T-helper 1 cell treated with Interleukin-12 subunit alpha and Interleukin-12 subunit beta and Interleukin-4 antibody, amounts not matched to agents 30 ng/mL and 1 ng/mL, for 36 hours (primary cell): ENCODE data around the gene ALPK3. TPM values are rescaled to one million over a fixed set of nuclear protein-coding genes. Genes with fewer than 3 reads are reported as not detected.

ENCODE experiments used
- intact Hi-C: fragments of 100-400 bp; cut with micrococcal nuclease; formaldehyde crosslinking; loops from one replicate; pipeline ENCODE4 v1.15.1; 2024
- total RNA-seq: library from RNA; stranded (reverse); gene quantifications from 2 replicates; pipeline ENCODE4 v1.2.3, GENCODE V29; 2022

ALPK3 gene
- total RNA-seq, 1 donor from 2014 or later = 0.29 TPM

- intact Hi-C loops = no loop called here
Measured at GRCh38 chr15:84822653-84823281, 5.6 kb downstream of the ALPK3 start.

GRCh38 chr15:84823282-84823878, 6.2 kb downstream of the ALPK3 start:
- intact Hi-C loops = no loop called here

- intact Hi-C loops = no loop called here
Measured at GRCh38 chr15:84824260-84825007, 7.3 kb downstream of the ALPK3 start.

GRCh38 chr15:84826369-84826823, 9.2 kb downstream of the ALPK3 start:
- intact Hi-C loops = no loop called here

GRCh38 chr15:84827246-84827645, 10.1 kb downstream of the ALPK3 start:
- intact Hi-C loops = no loop called here

GRCh38 chr15:84828086-84828908, 11.1 kb downstream of the ALPK3 start:
- intact Hi-C loops = no loop called here

- intact Hi-C loops = no loop called here
Measured at GRCh38 chr15:84829428-84829827, 12.3 kb downstream of the ALPK3 start.

- intact Hi-C loops = no loop called here
Measured at GRCh38 chr15:84830036-84830435, 12.9 kb downstream of the ALPK3 start.

- intact Hi-C loops = no loop called here
Measured at GRCh38 chr15:84831028-84831427, 13.9 kb downstream of the ALPK3 start.

GRCh38 chr15:84831613-84832012, 14.5 kb downstream of the ALPK3 start:
- intact Hi-C loops = no loop called here

GRCh38 chr15:84832448-84833040, 15.4 kb downstream of the ALPK3 start:
- intact Hi-C loops = no loop called here

- intact Hi-C loops = no loop called here
Measured at GRCh38 chr15:84833447-84834228, 16.5 kb downstream of the ALPK3 start.

GRCh38 chr15:84834229-84834955, 17.2 kb downstream of the ALPK3 start:
- intact Hi-C loops = no loop called here

GRCh38 chr15:84834969-84835368, 17.8 kb downstream of the ALPK3 start:
- intact Hi-C loops = no loop called here

- intact Hi-C loops = no loop called here
Measured at GRCh38 chr15:84835661-84836337, 18.6 kb downstream of the ALPK3 start.

GRCh38 chr15:84836844-84837243, 19.7 kb downstream of the ALPK3 start:
- intact Hi-C loops = no loop called here

GRCh38 chr15:84839714-84840113, 22.6 kb downstream of the ALPK3 start:
- intact Hi-C loops = no loop called here

- intact Hi-C loops = no loop called here
Measured at GRCh38 chr15:84840255-84840654, 23.1 kb downstream of the ALPK3 start.

GRCh38 chr15:84840741-84841429, 23.7 kb downstream of the ALPK3 start:
- intact Hi-C loops = no loop called here
